Measurements from ENCODE around the gene MRPL36.

MRPL36 gene

GRCh38 chr5:1795506-1795905, 4.1 kb downstream of the MRPL36 start:
- DNase-seq (ENCODE audit: low read depth) = no peak

GRCh38 chr5:1794901-1795290, 4.7 kb downstream of the MRPL36 start:
- no peak for DNase-seq (ENCODE audit: low read depth)
- no peak overlapping the region for H3K4me3 ChIP-seq (ENCODE audit: low read depth, low read length)
- TF ChIP-seq, protein P1, sequence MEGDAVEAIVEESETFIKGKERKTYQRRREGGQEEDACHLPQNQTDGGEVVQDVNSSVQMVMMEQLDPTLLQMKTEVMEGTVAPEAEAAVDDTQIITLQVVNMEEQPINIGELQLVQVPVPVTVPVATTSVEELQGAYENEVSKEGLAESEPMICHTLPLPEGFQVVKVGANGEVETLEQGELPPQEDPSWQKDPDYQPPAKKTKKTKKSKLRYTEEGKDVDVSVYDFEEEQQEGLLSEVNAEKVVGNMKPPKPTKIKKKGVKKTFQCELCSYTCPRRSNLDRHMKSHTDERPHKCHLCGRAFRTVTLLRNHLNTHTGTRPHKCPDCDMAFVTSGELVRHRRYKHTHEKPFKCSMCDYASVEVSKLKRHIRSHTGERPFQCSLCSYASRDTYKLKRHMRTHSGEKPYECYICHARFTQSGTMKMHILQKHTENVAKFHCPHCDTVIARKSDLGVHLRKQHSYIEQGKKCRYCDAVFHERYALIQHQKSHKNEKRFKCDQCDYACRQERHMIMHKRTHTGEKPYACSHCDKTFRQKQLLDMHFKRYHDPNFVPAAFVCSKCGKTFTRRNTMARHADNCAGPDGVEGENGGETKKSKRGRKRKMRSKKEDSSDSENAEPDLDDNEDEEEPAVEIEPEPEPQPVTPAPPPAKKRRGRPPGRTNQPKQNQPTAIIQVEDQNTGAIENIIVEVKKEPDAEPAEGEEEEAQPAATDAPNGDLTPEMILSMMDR (IDR thresholded peaks at IDR 0.05; ENCODE audit: control insufficient read depth, extremely low read depth, insufficient read depth) = no peak

More at GRCh38 chr5:1795506-1795905, 4.1 kb downstream of the MRPL36 start:
- H3K4me3 ChIP-seq (ENCODE audit: low read depth, low read length) = no peak overlapping the region
- TF ChIP-seq, protein P1 (IDR thresholded peaks at IDR 0.05; ENCODE audit: control insufficient read depth, extremely low read depth, insufficient read depth) = no peak

GRCh38 chr5:1793966-1794900, 5.4 kb downstream of the MRPL36 start:
- H3K4me3 ChIP-seq (ENCODE audit: low read depth, low read length) = no peak overlapping the region
- TF ChIP-seq, protein P1 (IDR thresholded peaks at IDR 0.05; ENCODE audit: control insufficient read depth, extremely low read depth, insufficient read depth) = no peak
- DNase-seq (ENCODE audit: low read depth) = no peak

GRCh38 chr5:1793301-1793740, 6.3 kb downstream of the MRPL36 start:
- TF ChIP-seq, protein P1 (IDR thresholded peaks at IDR 0.05; ENCODE audit: control insufficient read depth, extremely low read depth, insufficient read depth) = no peak
- DNase-seq (ENCODE audit: low read depth) = no peak
- no peak overlapping the region for H3K4me3 ChIP-seq (ENCODE audit: low read depth, low read length)

- no peak overlapping the region for H3K4me3 ChIP-seq (ENCODE audit: low read depth, low read length)
- TF ChIP-seq, protein P1 (IDR thresholded peaks at IDR 0.05; ENCODE audit: control insufficient read depth, extremely low read depth, insufficient read depth) = no peak
- DNase-seq (ENCODE audit: low read depth) = no peak
Observed at GRCh38 chr5:1792842-1793266, 6.8 kb downstream of the MRPL36 start.

DNA sequence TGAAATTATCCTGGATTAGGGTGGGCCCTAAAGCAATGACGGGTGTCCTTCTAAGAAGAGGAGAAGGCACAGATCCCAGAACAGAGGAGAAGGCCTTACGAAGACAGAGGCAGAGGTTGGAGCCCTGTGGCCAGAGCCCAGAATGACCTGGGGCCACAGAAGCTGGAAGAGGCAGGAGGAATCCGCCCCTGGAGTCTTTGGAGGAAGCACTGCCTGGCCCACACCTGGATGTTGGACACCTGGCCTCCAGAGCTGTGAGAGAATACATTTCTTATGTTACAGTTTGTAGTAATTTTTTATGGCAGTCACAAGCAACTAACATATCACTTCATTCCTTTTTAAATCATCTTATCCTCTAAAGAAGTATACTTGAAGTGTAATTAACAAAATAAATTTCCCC, 8.5 kb downstream of the MRPL36 start:
- TF ChIP-seq, protein P1 (IDR thresholded peaks at IDR 0.05; ENCODE audit: control insufficient read depth, extremely low read depth, insufficient read depth) = no peak
- no peak overlapping the region for H3K4me3 ChIP-seq (ENCODE audit: low read depth, low read length)
- no peak for DNase-seq (ENCODE audit: low read depth)
